GM21723 (cell line): ENCODE data around the gene CENPX.

Source experiments
- ATAC-seq: cut with Tn5 transposase; IDR thresholded peaks from one replicate; pipeline ENCODE4 v1.9.1; 2021; ENCODE audit warnings: mild to moderate bottlenecking, moderate library complexity; ENCODE audit not compliant: unreplicated experiment

CENPX gene

GRCh38 chr17:82012261-82012639, 10.4 kb downstream of the CENPX start:
- ATAC-seq, result no peak

GRCh38 chr17:82011617-82012187, 11.0 kb downstream of the CENPX start:
- no peak for ATAC-seq

GRCh38 chr17:82010575-82011525, 11.8 kb downstream of the CENPX start:
- ATAC-seq, result no peak

- ATAC-seq, result no peak
Observed at GRCh38 chr17:82009413-82009812, 13.3 kb downstream of the CENPX start.

- ATAC-seq, result no peak
Observed at GRCh38 chr17:82008941-82009405, 13.7 kb downstream of the CENPX start.

- no peak for ATAC-seq
Observed at GRCh38 chr17:82008258-82008940, 14.3 kb downstream of the CENPX start.

- ATAC-seq, result no peak
Observed at GRCh38 chr17:82007495-82008257, 15.0 kb downstream of the CENPX start.

- no peak for ATAC-seq
Observed at GRCh38 chr17:82007228-82007494, 15.5 kb downstream of the CENPX start.

GRCh38 chr17:82006468-82007227, 16.0 kb downstream of the CENPX start:
- ATAC-seq, result no peak

- no peak for ATAC-seq
Observed at GRCh38 chr17:82005701-82006348, 16.9 kb downstream of the CENPX start.

GRCh38 chr17:82004517-82005455, 17.9 kb downstream of the CENPX start:
- no peak for ATAC-seq

GRCh38 chr17:82003411-82004381, 19.0 kb downstream of the CENPX start:
- no peak for ATAC-seq

- no peak for ATAC-seq
Observed at GRCh38 chr17:82001571-82002056, 21.1 kb downstream of the CENPX start.

- ATAC-seq, result no peak
Observed at GRCh38 chr17:82000803-82001570, 21.7 kb downstream of the CENPX start.

- ATAC-seq, result no peak
Observed at GRCh38 chr17:81999976-82000802, 22.5 kb downstream of the CENPX start.

- ATAC-seq, result no peak
Observed at GRCh38 chr17:81999587-81999975, 23.1 kb downstream of the CENPX start.
